Measurements from ENCODE around the gene GZMM. TPM values are rescaled to one million over a fixed set of nuclear protein-coding genes. Genes with fewer than 3 reads are reported as not detected.

GZMM gene
- total and polyA plus RNA-seq, 10 donors: 3.9 to 19.5 (median 14.9) TPM

- Histone ChIP-seq H3K9me3 (no peaks in the 10 kb centered on the region), H3K27ac (peak overlapping the region in 4 of 8 donors; percentile 24 to 52 (median 46)), H3K27me3 (replicated peaks in 1 of 7) (peaks cover 8 to 58% (median 26%) of the 10 kb centered on the region in 7 donors), H3K4me1 (peaks cover 5 to 57% (median 31%) of the 10 kb centered on the region in 6 donors), H3K36me3 (no peaks in the 10 kb centered on the region), H3K4me3 (peak overlapping the region in 2 of 8 donors; percentile 17 to 28)
- intact Hi-C loops (cut with DNase I; ENCODE audit: low total_unique reads): no loop called here
- WGBS, 5 donors: 14 to 26% (median 17%) methylated on average over 28 to 32 of the region's 32 CpGs
- DNase-seq: peak; percentile 87
- TF ChIP-seq POLR2A (IDR thresholded peaks at IDR 0.05) (no peak), POLR2AphosphoS5 (IDR thresholded peaks at IDR 0.05) (peak in 2 of 3 donors; percentile 20 to 62), CTCF (IDR thresholded peaks at IDR 0.05 in 8 of 11, conservative IDR thresholded peaks at IDR 0.05 in 3 of 11) (peak; percentile 54 to 91 (median 80))
Observed at GRCh38 chr19:495402-496111, 48.3 kb upstream of the GZMM start.

- TF ChIP-seq POLR2AphosphoS5 (IDR thresholded peaks at IDR 0.05): no peak
- TF ChIP-seq POLR2A (IDR thresholded peaks at IDR 0.05): no peak
- TF ChIP-seq CTCF (IDR thresholded peaks at IDR 0.05 in 8 of 11, conservative IDR thresholded peaks at IDR 0.05 in 3 of 11): no peak
- H3K36me3 ChIP-seq: no peaks in the 10 kb centered on the region
- H3K4me3 ChIP-seq: peak within 1 kb of the TSS in 2 of 8 donors; percentile 18 to 51
- 10 to 15% (median 12%) methylated on average over 16 to 33 of the region's 33 CpGs for WGBS, 5 donors
- intact Hi-C loops (cut with DNase I; ENCODE audit: low total_unique reads): no loop called here
- H3K27me3 ChIP-seq (replicated peaks in 1 of 7): peaks cover 8 to 58% (median 26%) of the 10 kb centered on the region in 7 donors
- DNase-seq: no peak
- H3K9me3 ChIP-seq: no peaks in the 10 kb centered on the region
- H3K27ac ChIP-seq: peak within 1 kb of the TSS in 4 of 8 donors; percentile 24 to 52 (median 46)
- H3K4me1 ChIP-seq: peaks cover 5 to 51% (median 31%) of the 10 kb centered on the region in 6 donors
Observed at GRCh38 chr19:496112-496665, 47.7 kb upstream of the GZMM start, which contains the start of gene MADCAM1. MADCAM1 (plus strand) TSS chr19:496486; CDS start chr19:496500, 14 bp downstream.

- DNase-seq: no peak
- TF ChIP-seq POLR2AphosphoS5 (IDR thresholded peaks at IDR 0.05) (no peak), CTCF (IDR thresholded peaks at IDR 0.05 in 8 of 11, conservative IDR thresholded peaks at IDR 0.05 in 3 of 11) (no peak)
- Histone ChIP-seq H3K4me1 (peaks cover 5 to 52% (median 31%) of the 10 kb centered on the region in 6 donors), H3K36me3 (no peaks in the 10 kb centered on the region), H3K27ac (no peak overlapping the region), H3K4me3 (peak overlapping the region in 1 of 8 donors; percentile 51), H3K9me3 (no peaks in the 10 kb centered on the region), H3K27me3 (replicated peaks in 1 of 7) (peaks cover 8 to 58% (median 26%) of the 10 kb centered on the region in 7 donors)
- WGBS, 5 donors: 6 to 13% (median 13%) methylated on average over 6 to 18 of the region's 18 CpGs
- intact Hi-C loops (cut with DNase I; ENCODE audit: low total_unique reads): no loop called here
Observed at GRCh38 chr19:496986-497385, 46.9 kb upstream of the GZMM start.

- WGBS, 5 donors: 0 to 4% (median 2%) methylated on average over 6 to 36 of the region's 36 CpGs
- peak; percentile 78 for DNase-seq
- Histone ChIP-seq H3K27ac (no peak overlapping the region), H3K4me3 (peak overlapping the region in 3 of 8 donors; percentile 7 to 51 (median 18)), H3K27me3 (replicated peaks in 1 of 7) (peaks cover 8 to 58% (median 26%) of the 10 kb centered on the region in 7 donors), H3K9me3 (no peaks in the 10 kb centered on the region), H3K36me3 (no peaks in the 10 kb centered on the region), H3K4me1 (peaks cover 5 to 57% (median 31%) of the 10 kb centered on the region in 6 donors)
- no peak for TF ChIP-seq POLR2AphosphoS5 (IDR thresholded peaks at IDR 0.05)
- no peak for TF ChIP-seq CTCF (IDR thresholded peaks at IDR 0.05 in 8 of 11, conservative IDR thresholded peaks at IDR 0.05 in 3 of 11)
- TF ChIP-seq POLR2A (IDR thresholded peaks at IDR 0.05): no peak
- intact Hi-C loops (cut with DNase I; ENCODE audit: low total_unique reads): no loop called here
Observed at GRCh38 chr19:497491-497868, 46.4 kb upstream of the GZMM start.

Measured in spleen (tissue), 11 donors.